HuH-7 (cell line): ENCODE data around the gene CETN2.
"Not testable (repeated sequence)": the region's sequence is repeated elsewhere in the genome, so short reads cannot be mapped to it uniquely, and the experiment has no call there.

Experiments used
- DNase-seq: peaks from one replicate; pipeline ENCODE4 v3.0.0; 2011; ENCODE audit warnings: low spot score

Gene CETN2

DNA sequence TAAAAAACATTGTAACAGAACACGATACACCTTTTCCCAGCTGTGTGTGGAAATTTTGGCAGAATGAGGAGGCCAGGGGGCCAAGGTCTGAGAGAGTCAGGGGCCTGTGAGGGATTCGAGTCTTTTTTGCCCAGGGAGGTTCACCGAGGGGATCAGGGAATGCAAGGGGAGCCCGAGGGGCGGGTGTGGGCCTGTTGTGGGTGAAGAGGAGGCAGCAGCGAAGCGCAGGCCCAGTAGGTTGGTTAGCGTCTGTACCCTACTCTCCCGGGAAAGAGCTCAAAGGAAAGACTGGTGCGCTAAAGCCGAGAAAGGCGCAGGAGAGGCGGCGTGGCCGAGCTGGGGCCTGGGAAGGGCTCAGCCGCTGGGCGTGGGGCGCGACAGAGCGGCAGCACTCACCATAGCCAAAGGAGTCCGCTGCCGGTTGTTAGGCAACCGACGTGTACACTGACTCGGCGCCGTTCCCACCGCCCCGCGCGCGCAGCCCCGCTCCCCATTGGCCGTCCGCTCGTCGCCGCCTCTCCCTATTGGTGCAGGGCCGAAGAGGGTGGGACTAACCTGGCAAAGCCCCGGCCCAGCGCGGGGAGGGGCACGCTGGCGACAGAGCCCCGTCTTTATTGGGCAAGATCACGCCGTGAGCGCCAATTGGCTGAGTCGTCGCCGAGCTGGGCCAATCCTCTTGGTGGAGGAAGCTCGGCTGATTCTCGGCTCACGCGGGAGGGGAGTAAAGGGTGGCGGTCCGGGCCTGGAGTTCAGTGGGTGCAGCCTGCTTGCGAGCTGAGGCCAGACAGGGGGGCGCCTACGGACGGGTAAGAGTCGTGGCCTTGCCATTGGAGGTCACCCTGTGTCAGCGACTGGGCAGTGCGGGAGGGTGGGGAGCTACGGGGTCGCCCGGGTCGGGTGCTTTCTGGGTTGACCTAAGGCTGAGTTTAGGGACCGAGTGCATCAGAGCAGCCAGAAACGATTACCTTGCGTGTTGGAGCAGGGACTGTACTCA lies at the start of gene CETN2, which contains the start of gene NSDHL:
Gene CETN2, minus strand, starts transcription at position 446 of the 994 bp plus-strand sequence. Its CDS starts 47 bp downstream, at position 399.
Gene NSDHL, plus strand, starts transcription at position 752 of the 994 bp plus-strand sequence. CDS start 15,262 bp downstream, outside the sequence.
- peak; percentile 86 for DNase-seq

DNA sequence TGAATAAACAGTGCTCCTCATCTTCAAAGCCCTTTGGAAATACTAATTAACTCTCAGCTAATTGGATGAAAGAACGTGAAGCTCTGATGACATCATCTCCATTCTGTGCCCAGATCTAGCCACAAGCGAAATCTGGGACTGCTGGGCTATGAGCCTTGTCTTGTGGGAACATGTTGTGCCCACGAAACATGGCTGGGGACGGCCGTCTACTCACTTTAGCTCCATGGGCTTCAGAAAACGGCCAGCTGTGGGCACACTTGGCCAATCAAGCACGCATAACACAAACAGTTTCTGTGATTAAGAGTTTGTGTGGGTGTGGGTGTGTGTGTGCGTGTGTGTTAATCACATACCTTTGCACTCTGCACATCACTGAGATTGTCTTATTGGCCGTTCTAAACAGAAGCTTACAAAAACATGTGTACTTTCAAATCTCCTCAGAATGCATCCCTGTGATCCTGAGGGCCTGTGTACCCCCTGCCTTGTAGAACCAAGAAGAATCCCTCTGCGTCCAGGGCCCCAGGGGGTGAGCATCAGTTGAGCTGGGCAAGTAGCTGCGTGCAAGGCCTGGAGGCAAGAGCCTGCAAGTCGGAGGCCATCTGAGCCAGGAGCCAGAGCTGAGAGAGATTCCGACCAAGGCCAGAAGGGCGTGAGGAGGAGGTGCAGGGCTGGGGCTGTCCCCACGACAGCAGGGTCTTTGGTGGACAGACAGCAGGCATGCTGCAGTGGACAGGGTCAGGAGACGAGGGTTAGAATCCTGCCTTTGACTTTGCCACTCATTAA lies 48.6 kb upstream of the CETN2 start:
- no peak for DNase-seq

DNA sequence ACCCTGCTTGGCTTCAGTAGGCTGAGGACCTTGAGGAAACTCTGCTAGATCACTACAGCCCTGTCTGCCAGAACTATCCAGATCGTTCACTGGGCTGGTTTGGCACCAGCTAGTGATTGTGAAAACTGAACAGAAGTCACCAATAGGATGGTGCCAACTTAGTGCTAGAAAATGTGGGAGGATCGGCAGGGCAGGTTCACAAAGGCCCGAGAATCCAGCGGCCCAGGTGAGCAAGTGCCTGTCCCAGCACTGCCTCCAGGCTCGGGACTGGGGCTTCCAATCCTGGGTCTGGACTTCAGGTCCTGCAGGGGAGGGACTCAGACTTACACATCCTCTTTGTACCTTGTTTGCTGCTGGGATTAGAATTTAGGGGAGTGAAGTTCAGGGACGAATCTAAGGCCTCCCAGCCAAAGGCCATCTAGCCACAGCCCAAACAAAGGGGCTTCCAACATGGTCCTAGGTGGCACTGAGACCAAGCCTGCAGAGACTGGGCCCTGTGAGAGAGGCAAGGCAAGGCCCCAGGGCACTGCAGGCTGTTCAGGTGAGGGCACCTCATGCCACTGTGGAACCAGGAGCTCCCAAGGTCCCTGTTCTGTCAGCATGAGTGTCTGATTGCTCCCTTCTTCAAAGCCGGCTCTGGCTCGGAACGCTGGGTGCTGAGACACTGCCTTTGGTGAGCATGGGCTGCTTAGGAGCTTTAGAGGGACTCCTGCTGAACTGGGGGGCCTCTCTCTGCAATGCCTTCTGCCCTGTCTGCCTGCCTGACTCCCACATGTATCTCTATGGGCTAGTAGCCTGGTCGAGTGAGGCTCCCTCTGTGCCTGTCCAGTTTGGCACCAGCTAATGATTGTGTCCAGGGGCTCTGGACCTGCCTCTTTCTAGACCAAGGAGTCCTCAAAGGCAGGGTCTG lies 46.6 kb upstream of the CETN2 start:
- no peak for DNase-seq

DNA sequence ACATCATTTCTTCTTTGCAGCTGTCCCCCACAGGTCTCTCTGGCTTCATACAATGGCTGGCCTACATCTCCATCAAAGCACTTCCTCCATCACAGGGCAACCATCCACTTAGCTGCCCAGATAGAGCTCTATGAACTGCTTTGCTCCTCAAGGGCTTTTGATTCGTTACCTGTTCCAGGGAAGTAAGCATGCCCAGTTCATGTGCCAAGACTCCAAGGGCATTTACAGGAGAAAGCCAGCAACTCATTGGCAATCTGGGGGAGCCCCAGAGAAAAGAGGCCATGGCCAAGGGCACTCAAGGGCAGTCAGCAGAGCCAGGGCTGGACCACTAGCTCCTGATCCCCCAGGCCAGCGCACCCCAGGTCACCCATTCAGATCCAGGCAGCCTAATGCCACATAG lies 42.8 kb upstream of the CETN2 start:
- DNase-seq: no peak

DNA sequence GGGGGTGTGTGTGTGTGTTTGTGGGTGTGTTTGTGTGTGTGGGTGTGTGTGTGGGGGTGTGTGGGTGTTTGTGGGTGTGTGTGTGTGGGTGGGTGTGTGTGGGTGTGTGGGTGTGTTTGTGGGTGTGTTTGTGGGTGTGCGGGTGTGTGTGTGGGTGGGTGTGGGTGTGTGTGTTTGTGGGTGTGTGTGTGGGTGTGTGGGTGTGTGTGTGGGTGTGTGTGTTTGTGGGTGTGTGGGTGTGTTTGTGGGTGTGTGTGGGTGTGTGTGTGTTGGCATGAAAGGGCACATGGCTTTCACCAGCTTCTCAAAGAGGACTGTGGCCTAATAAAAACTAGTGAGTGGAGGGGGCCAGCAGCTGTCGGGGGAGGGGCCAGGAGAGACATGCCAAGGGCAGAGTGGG lies 42.0 kb upstream of the CETN2 start:
- DNase-seq: no peak

DNA sequence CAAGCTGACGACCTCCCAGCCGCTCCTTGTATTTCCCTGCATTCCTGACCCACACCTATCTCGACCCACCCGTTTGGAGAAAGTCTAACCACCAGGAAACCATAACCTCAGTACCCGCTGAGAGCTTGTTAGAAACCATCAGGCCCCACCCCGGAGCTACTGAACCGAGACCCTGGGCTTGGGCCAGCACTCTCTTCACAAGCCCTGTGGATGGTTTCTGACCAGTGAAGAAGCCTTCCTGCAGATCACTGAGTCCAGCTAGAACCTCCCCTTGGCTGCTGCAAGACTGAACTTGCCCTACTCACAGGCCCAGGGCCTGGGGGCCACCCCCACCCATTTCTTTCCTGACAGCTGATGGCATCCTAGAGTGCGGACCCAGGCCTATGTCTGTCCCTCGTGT lies 40.7 kb upstream of the CETN2 start:
- no peak for DNase-seq

DNA sequence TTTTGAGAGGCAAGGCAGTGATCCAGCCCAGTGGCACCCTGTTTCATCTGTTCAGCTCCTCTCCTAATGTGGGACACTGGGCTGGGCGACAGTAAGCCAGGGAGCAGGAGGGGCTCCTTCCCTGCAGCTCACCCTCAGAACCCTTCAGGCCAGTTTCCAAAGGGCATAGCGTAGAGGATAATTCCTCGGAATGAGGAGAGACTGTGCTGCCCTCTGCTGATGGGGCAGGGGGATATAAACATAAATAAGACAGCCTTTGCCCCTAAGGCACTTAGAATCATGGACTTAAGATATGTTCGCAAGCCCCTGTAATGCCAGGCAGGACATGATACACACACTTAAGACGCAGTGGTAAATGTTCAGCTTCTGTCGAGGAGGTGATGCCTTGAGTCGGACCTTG lies 39.4 kb upstream of the CETN2 start:
- no peak for DNase-seq

DNA sequence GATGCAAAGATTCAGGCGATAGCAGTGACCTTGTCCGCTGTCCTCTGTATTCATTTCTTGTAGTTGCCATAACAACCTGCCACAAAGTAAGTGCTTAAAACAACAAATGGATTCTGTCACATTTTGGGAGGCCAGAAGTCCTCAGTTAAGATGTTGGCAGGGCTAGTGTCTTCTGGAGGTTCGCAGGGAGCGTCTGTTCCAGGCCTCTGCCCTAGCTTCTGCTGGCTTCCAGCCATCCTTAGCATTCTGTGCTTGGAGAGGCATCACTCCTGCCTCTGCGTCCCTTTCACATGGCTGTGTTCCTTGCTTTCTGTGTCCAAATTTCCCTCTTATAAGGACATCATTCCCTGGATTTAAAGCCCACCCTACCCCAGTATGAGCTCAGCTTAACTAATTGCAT lies 35.8 kb upstream of the CETN2 start:
- DNase-seq: no peak

DNA sequence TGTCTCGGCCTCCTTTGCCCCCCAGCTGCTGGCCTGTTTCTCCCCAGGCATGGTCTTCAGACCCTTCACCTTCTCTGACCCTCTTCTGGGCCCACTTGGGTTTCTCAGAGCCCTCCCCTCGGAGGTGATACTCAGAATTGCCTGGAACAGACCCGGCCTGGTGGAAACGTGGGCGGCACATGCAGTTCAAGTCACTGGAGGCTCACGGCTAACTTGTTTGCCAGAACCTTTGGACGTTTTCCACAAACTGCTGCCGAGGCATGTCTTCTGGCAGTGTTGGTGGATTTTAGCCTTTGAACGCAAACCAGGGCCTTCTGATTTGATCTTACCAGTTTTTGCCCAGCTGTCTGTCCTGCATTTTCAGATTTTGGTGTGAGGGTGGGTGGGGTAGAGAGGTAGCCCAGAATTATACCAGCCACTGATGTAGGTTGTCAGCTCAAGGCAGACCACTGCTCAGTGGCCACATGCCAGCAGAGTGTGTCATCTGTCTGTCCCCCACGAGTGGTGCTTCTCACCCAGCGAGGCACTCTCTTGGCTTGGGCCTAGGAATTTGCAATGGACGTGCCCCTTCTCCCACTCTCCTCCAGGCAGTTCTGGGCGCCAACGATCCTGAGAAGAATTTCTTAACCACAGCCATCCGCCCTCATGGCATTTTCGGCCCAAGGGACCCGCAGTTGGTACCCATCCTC lies 34.8 kb upstream of the CETN2 start:
- DNase-seq: no peak

DNA sequence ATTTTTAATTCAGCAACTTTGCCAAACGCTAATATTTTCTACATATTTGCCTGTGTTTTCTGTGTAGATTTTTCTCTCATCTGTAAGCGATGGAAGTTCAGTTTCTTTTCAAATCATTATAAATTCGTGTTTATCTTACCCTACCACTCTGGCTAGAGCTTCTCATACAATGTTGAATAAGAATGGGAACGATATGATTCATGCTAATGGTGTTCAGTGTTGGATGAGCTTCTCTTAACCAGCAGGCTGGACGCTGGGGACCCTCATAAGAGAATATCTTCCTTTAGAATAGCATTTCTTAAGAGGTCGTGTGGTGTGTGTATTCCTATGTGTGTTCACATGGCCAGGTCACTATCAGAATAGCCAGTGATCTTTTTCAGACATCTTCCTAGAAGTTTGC lies 31.3 kb upstream of the CETN2 start:
- DNase-seq: no peak

DNA sequence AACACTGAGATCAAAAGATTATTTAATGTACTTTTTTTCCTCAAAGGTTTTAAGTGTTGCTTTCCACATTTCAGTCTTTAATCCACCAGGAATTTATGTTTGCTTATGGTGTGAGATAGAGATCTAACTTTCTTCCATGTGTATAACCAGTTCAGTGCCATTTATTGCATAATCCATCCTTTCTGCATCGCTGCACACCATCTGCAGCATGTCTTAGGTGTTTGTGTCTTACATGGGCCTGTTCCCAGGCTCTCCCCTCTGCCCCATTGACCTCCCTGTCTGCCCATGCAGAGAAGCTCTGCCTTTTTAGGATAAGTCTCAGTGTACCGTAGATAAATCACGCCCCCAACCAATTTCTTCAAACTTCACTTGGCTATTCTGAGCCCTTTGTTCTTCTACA lies 30.6 kb upstream of the CETN2 start:
- DNase-seq: no peak

DNA sequence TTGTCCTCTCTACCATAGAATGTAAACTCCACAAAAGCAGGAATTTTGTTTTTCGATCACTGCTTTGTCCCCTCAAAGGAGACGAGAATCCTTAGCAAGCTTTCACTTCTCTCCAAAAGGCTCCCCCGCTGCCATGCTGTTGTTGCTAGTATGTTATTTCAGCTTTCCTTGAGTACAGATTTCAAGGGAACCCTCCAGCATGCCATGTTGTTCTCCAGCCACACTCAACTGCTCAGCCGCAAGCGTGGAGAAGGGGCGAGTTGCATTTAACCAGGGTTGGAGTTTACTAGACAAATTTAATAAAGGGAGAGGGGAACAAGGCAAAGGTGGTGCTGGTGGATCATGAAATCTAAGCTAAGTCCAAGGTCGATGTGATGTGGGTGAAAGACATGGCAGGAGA lies 23.4 kb upstream of the CETN2 start:
- no peak for DNase-seq

DNA sequence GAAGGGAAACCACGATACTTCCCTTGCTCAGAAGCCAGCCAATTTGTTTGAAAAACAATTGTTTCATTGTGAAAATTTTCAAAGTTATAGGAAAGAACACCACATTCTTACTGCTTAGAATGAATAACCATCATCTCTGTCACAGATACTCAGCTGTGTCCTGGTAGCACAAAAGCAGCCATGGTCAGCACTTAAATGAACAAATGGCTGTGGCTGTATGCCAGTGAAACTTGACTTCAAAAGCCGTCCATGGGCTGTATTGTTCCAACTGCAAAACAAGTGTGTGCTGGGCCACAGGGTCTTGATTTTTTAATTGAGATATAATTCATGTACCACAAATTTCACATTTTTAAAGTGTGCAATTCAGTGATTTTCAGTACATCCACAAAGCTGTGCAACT lies 19.9 kb upstream of the CETN2 start:
- no peak for DNase-seq

DNA sequence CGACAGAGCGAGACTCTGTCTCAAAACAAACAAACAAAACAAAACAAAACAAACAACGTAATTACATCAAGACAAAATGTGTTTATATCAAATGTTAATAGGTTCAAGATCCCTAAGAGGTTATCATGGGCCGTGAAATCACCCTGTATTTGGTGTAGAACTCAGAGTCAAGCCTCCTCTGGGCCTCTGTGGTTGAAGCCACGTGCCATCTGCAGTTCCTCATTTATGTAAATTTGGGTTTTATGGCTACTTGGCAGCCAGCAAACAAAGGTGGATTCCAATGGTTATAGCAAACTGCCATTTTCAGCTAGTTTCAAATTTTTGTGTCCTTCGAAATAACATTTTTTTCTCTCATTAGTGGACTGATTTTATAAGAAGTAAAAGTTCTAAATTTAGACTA lies 16.7 kb upstream of the CETN2 start:
- no peak for DNase-seq

DNA sequence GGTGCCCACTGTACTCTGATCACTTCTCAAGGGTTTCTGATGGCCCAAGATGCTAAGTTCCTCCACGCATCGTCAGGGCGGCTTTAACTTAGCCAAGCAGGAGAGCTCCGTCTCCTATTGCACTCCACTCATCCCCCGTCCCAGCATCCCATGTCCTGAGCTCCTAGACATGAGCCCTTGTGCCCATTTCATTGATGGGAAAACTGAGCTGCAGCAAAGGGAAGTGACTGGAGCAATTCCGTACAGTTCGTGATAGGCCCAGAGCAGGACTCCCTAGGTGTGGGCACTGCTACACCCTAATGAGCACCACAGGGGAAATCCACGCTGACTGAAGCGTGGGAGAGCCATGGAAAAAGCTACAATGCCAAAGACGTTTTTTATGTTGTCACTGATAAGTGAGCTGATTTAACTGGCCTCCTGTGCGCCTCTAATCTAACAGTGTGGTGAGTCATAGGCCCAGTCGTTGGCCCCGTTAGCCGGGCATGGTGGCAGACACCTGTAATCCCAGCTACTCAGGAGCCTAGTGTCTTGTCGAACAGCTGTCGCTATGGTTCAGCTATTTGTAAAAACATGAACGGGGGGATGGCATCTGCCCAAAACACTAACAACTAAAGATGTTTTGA lies 15.2 kb upstream of the CETN2 start:
- DNase-seq: no peak

DNA sequence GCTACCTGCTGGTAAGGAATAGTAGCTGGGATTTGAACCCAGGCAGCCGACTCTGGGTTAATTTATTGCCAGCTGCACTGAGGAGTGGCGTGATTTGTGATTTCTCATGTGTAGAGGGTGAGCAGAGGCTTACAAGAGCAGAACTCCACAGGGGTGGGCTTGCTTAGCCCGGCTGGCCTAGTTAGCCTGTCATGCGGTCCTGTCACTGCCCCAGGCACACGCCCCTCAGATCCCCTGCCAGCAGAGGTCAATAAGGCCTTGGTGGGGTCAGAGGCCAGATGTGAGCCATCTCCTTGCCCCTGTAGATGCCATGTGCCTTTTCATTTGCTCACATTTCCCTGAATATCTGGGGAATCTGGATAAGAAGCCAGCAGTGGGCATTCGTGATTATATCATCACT lies 13.7 kb upstream of the CETN2 start:
- no peak for DNase-seq

DNA sequence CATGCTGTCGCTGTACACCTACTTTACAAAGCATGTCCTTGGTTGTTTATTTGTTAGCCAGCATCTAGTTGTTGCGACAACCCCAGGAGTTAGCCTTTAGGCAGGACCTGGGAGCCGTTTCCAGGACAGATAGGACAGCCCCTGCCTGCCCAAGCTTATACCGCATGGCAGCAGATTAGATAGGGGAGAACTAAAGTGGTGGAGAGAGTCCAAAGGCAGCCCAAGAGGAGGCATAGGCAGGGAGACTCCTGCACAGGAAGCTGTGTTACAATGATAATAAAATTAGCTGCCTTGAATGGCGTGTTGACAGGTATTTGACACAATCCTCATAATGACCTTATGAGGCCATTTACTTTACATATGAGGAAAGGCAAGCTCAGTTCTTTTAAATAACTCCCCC lies 13.3 kb upstream of the CETN2 start:
- no peak for DNase-seq

DNA sequence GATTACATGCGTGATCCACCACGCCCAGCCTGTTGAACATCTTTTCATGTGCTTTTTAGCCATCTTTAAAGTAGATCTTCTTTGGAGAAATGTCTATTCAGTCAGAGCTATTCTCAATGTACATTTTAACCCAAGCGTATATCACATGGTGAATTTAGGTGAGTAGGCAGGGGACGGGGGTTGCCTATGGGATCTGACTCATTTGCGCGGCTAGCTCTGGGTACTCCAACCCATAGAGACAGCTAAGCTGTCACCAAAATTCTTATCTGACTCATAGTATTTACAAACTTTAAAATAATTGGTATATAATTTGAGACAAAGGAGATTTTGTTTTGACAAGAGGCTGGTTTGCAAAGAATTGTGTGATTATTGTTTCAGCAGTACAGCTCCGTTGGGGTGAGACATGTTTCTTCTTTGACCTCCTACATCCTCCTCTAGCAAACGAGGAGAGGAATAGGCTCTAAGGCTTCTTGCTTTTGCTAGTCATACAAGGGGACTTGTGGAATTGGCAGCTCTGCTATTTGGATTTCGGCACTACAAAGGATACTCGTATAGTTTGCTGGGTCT lies 12.3 kb upstream of the CETN2 start:
- DNase-seq: no peak

DNA sequence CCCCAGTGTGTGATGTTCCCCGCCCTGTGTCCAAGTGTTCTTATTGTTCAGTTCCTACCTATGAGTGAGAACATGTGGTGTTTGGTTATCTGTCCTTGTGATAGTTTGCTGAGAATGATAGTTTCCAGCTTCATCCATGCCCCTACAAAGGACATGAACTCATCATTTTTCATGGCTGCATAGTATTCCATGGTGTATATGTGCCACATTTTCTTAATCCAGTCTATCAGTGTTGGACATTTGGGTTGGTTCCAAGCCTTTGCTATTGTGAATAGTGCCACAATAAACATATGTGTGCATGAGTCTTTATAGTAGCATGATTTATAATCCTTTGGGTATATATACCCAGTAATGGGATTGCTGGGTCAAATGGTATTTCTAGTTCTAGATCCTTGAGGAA lies 4.9 kb upstream of the CETN2 start:
- not testable (repeated sequence) for DNase-seq

DNA sequence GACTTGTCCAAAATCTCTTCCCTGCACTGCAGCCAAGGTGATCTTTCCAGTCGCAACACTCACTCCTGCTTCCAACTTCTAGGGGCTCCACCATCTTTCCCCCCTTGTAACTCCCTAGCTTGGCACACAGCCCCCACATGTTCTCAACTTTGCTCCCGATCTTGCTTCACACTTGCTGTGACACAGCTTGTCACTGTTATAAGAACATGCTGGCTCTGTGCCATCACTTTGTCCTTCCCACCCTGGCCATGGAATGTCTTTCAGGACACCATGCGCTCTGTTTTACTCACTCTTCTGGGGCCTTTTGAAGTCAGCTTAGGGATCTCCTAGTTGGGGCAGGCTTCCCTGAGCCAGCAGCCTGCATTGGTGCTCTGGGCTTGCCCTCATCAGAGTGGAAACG lies 2.8 kb upstream of the CETN2 start:
- no peak for DNase-seq

DNA sequence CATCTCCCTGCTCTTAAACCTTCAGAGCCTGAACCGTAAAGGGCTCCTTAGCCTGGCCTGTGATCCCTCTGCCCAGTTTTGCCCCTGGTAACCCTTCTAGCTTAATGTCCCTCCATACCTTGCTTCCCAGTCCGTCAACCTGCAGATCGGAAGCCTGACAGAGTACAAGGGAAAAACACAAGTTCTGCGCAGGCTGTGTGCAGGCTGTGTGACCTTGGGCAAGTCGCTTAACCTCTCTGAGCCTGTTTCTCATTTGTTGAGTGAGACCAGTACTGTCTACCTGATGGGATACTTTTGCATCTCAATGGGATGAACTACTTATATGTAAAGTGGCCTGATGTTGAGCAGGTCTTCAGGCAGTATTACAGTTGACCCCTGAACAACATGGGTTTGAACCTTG lies 2.0 kb upstream of the CETN2 start:
- DNase-seq: no peak
